GM12891 (cell line): ENCODE data around the gene EGFR.
A peak's percentile ranks its signal among the peaks of the same experiment; 100 is the strongest.

ENCODE experiments used
- DNase-seq: peaks from one replicate; pipeline ENCODE4 v3.0.0; 2011; ENCODE audit warnings: low spot score; ENCODE audit not compliant: insufficient read length
- FAIRE-seq: peaks from 2 replicates; lab custom pipeline; 2011; peaks lifted over from hg19 to GRCh38; lab: Jason Lieb, UNC
- PAX5 ChIP-seq: IDR thresholded peaks from 2 replicates; pipeline ENCODE4 v1.6.1; 2011; ENCODE audit warnings: low read length, moderate library complexity, mild to moderate bottlenecking; ENCODE audit not compliant: insufficient read depth, severe bottlenecking
- POLR2A ChIP-seq: IDR thresholded peaks from 2 replicates; pipeline ENCODE4 v1.6.1; 2011; ENCODE audit warnings: low read depth, low read length, control low read depth
- POLR2AphosphoS5 ChIP-seq: IDR thresholded peaks from 2 replicates; pipeline ENCODE4 v1.6.1; 2011; ENCODE audit warnings: low read depth, low read length, control low read depth
- POU2F2 ChIP-seq: IDR thresholded peaks from 2 replicates; pipeline ENCODE4 v1.6.1; 2011; ENCODE audit warnings: low read depth, mild to moderate bottlenecking, control low read depth, low read length, moderate library complexity
- SPI1 ChIP-seq: IDR thresholded peaks from 2 replicates; pipeline ENCODE4 v1.6.1; 2011; ENCODE audit warnings: low read depth, low read length, control low read depth
- TAF1 ChIP-seq: IDR thresholded peaks from 2 replicates; pipeline ENCODE4 v1.6.1; 2011; ENCODE audit warnings: low read depth, low read length, control low read depth

The EGFR gene

GRCh38 chr7:55052081-55052480 lies 33.3 kb downstream of the EGFR start:
- FAIRE-seq, result no peak
- DNase-seq, result no peak
- no peak for TF ChIP-seq POLR2A
- TF ChIP-seq POU2F2, result no peak
- no peak for TF ChIP-seq TAF1
- no peak for TF ChIP-seq PAX5
- TF ChIP-seq POLR2AphosphoS5, result no peak
- TF ChIP-seq SPI1, result no peak

GRCh38 chr7:55052741-55053427 lies 34.1 kb downstream of the EGFR start:
- DNase-seq, result no peak
- no peak for FAIRE-seq
- TF ChIP-seq POU2F2, result no peak
- no peak for TF ChIP-seq TAF1
- TF ChIP-seq SPI1, result no peak
- no peak for TF ChIP-seq POLR2AphosphoS5
- no peak for TF ChIP-seq POLR2A
- no peak for TF ChIP-seq PAX5

- no peak for TF ChIP-seq POU2F2
- no peak for TF ChIP-seq TAF1
- TF ChIP-seq POLR2AphosphoS5, result no peak
- no peak for TF ChIP-seq PAX5
- no peak for TF ChIP-seq SPI1
- TF ChIP-seq POLR2A, result no peak
- FAIRE-seq (no peak), DNase-seq (no peak)
These were observed 35.1 kb downstream of the EGFR start for GRCh38 chr7:55053651-55054571.

- DNase-seq (no peak), FAIRE-seq (no peak)
- TF ChIP-seq POU2F2, result no peak
- no peak for TF ChIP-seq PAX5
- TF ChIP-seq POLR2AphosphoS5, result no peak
These were observed 35.9 kb downstream of the EGFR start for GRCh38 chr7:55054758-55055157.

GRCh38 chr7:55055479-55055878 lies 36.7 kb downstream of the EGFR start:
- TF ChIP-seq TAF1 (no peak), PAX5 (no peak), POU2F2 (no peak), SPI1 (no peak), POLR2AphosphoS5 (no peak), POLR2A (no peak)
- DNase-seq (no peak), FAIRE-seq (peak; percentile 26)

- FAIRE-seq (no peak), DNase-seq (no peak)
- TF ChIP-seq POLR2A (no peak), PAX5 (no peak), POLR2AphosphoS5 (no peak), POU2F2 (no peak), TAF1 (no peak), SPI1 (no peak)
These were observed 37.3 kb downstream of the EGFR start for GRCh38 chr7:55056068-55056467.

GRCh38 chr7:55056577-55057480 lies 38.0 kb downstream of the EGFR start:
- no peak for DNase-seq
- TF ChIP-seq TAF1, result no peak
- TF ChIP-seq POLR2A, result no peak
- no peak for TF ChIP-seq POLR2AphosphoS5
- TF ChIP-seq SPI1, result no peak
- no peak for TF ChIP-seq PAX5
- no peak for TF ChIP-seq POU2F2
- FAIRE-seq, result no peak

- DNase-seq (no peak), FAIRE-seq (no peak)
- no peak for TF ChIP-seq TAF1
- TF ChIP-seq POLR2AphosphoS5, result no peak
- TF ChIP-seq POLR2A, result no peak
- TF ChIP-seq SPI1, result no peak
- TF ChIP-seq PAX5, result no peak
- no peak for TF ChIP-seq POU2F2
These were observed 39.5 kb downstream of the EGFR start for GRCh38 chr7:55058314-55058713.

GRCh38 chr7:55059021-55059420 lies 40.2 kb downstream of the EGFR start:
- DNase-seq (no peak), FAIRE-seq (no peak)
- TF ChIP-seq TAF1 (no peak), POLR2AphosphoS5 (no peak), POLR2A (no peak)

GRCh38 chr7:55060085-55060484 lies 41.3 kb downstream of the EGFR start:
- FAIRE-seq, result no peak
- TF ChIP-seq TAF1, result no peak
- no peak for TF ChIP-seq POLR2A
- no peak for TF ChIP-seq PAX5
- no peak for TF ChIP-seq SPI1
- no peak for TF ChIP-seq POU2F2
- no peak for TF ChIP-seq POLR2AphosphoS5
- DNase-seq, result no peak
